ENCODE measurements around the gene KISS1R.

KISS1R gene

GRCh38 chr19:879711-880438, 37.3 kb upstream of the KISS1R start:
- Histone ChIP-seq H4K20me1 (ENCODE audit: insufficient read depth, low read length) (0 out of 2 replicates have a peak, but pooled peaks cover 6% of the 10 kb centered on the region), H2AFZ (ENCODE audit: low read depth, low read length) (no peak overlapping the region), H3K27ac (ENCODE audit: low read length) (no peak overlapping the region), H3K79me2 (ENCODE audit: low read length) (no peaks in the 10 kb centered on the region), H3K36me3 (replicated peaks; ENCODE audit: low read depth, low read length) (peaks cover 36% of the 10 kb centered on the region), H3K4me2 (ENCODE audit: low read length) (no peak overlapping the region), H3K9me3 (ENCODE audit: insufficient read depth, low read length) (no peaks in the 10 kb centered on the region), H3K27me3 (ENCODE audit: low read depth, low read length) (no peaks in the 10 kb centered on the region), H3K4me3 (ENCODE audit: low read length) (no peak overlapping the region), H3K4me1 (ENCODE audit: low read length) (no peaks in the 10 kb centered on the region), H3K9ac (ENCODE audit: low read length) (no peak overlapping the region)
- no peak for TF ChIP-seq CTCF (IDR thresholded peaks at IDR 0.05; ENCODE audit: low read depth, low read length)
- no peak for TF ChIP-seq EZH2phosphoT487 (IDR thresholded peaks at IDR 0.05; ENCODE audit: low read depth)

DNA sequence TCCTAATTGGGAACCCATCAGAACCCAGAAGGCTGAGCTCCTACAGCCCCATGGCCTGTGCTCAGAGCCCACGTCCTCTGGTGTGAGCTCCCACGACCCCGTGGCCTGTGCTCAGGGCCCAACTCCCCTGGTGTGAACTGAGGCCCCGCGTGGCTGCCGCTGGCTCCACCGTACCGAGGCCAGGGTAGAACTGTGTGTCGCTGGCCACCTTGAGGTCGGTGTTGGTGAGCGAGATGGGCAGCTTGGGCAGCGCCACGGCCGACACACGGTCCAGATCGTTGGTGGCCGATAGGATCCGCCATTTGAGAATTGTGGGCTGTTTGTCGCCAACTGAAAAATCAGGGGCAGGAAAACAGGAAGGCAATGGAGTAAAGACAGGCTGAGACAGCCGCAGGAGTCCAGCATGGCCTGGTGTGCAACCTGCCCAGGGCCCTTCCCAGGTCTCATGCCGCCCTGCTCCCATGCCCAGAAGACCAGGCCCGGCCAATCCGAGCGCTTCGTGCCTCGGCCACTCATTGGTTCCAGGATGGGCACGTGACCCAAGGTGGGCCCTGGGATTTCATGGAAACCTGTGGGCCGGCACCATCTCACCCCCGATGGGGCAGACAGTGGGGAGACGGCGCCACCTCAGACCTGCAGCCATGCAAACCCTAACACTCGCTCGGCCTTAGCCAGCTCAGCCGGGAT, 35.6 kb upstream of the KISS1R start:
- peaks cover 47% of the 10 kb centered on the region for H3K36me3 ChIP-seq (replicated peaks; ENCODE audit: low read depth, low read length)
- no peaks in the 10 kb centered on the region for H3K4me1 ChIP-seq (ENCODE audit: low read length)
- no peak overlapping the region for H3K9ac ChIP-seq (ENCODE audit: low read length)
- H2AFZ ChIP-seq (ENCODE audit: low read depth, low read length), result no peak overlapping the region
- no peaks in the 10 kb centered on the region for H3K79me2 ChIP-seq (ENCODE audit: low read length)
- H4K20me1 ChIP-seq (ENCODE audit: insufficient read depth, low read length), result 0 out of 2 replicates have a peak, but pooled peaks cover 6% of the 10 kb centered on the region
- H3K27me3 ChIP-seq (ENCODE audit: low read depth, low read length), result no peaks in the 10 kb centered on the region
- H3K9me3 ChIP-seq (ENCODE audit: insufficient read depth, low read length), result no peaks in the 10 kb centered on the region
- no peak overlapping the region for H3K4me2 ChIP-seq (ENCODE audit: low read length)
- TF ChIP-seq CTCF (IDR thresholded peaks at IDR 0.05; ENCODE audit: low read depth, low read length) (no peak), EZH2phosphoT487 (IDR thresholded peaks at IDR 0.05; ENCODE audit: low read depth) (no peak)
- H3K4me3 ChIP-seq (ENCODE audit: low read length), result no peak overlapping the region
- no peak overlapping the region for H3K27ac ChIP-seq (ENCODE audit: low read length)

GRCh38 chr19:882871-883497, 34.1 kb upstream of the KISS1R start:
- no peak overlapping the region for H3K4me2 ChIP-seq (ENCODE audit: low read length)

More at GRCh38 chr19:882871-883497, 34.1 kb upstream of the KISS1R start:
- Histone ChIP-seq H4K20me1 (ENCODE audit: insufficient read depth, low read length) (0 out of 2 replicates have a peak, but pooled peaks cover 6% of the 10 kb centered on the region), H3K79me2 (ENCODE audit: low read length) (no peaks in the 10 kb centered on the region), H3K36me3 (replicated peaks; ENCODE audit: low read depth, low read length) (peaks cover 50% of the 10 kb centered on the region), H3K9ac (ENCODE audit: low read length) (no peak overlapping the region), H3K4me3 (ENCODE audit: low read length) (no peak overlapping the region), H3K9me3 (ENCODE audit: insufficient read depth, low read length) (no peaks in the 10 kb centered on the region), H3K27ac (ENCODE audit: low read length) (no peak overlapping the region), H3K4me1 (ENCODE audit: low read length) (no peaks in the 10 kb centered on the region), H3K27me3 (ENCODE audit: low read depth, low read length) (no peaks in the 10 kb centered on the region), H2AFZ (ENCODE audit: low read depth, low read length) (no peak overlapping the region)
- TF ChIP-seq EZH2phosphoT487 (IDR thresholded peaks at IDR 0.05; ENCODE audit: low read depth) (no peak), CTCF (IDR thresholded peaks at IDR 0.05; ENCODE audit: low read depth, low read length) (no peak)
